GM18505 (cell line): ENCODE results near the gene TAX1BP3.

Experiments
- ATAC-seq: cut with Tn5 transposase; IDR thresholded peaks from one replicate; pipeline ENCODE4 v1.9.1; 2021; ENCODE audit not compliant: unreplicated experiment
- POLR2A ChIP-seq: IDR thresholded peaks from 4 replicates; pipeline ENCODE4 v1.6.1; 2011; ENCODE audit warnings: borderline replicate concordance; ENCODE audit not compliant: insufficient read depth, insufficient read length; ENCODE audit errors: extremely low read depth

The TAX1BP3 gene

DNA sequence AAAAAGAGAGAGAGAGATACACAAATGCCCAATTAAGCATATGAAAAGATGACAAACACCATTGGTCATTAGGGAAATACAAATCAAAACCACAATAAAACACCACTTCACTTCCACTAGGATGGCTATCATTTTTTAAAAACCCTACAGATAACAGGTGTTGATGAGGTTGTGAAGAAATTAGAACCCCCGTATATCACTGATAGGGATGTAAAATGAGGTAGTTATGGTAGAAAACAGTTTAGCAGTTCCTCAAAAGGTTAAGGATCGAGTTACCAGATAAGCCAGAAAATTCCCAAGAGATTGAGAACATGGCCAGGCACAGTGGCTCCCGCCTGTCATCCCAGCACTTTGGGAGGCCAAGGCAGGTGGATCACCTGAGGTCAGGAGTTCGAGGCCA, 24.8 kb upstream of the TAX1BP3 start:
- ATAC-seq = no peak

DNA sequence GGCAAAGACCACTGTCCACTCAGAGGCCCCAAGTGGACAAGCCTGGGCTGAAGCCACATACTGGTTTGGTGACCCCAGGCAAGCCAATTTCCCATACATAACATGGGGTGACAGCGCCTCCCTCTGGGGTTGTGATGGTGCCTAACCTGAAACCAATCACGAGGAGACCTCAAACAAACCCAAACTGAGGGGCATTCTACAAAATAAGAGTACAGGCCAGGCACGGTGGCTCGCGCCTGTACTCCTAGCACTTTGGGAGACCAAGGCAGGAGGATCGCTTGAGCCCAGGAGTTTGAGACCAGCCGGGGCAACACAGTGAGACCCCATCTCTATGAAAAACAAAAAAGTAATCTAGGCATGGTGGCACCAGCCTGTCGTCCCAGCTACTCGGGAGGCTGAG, 24.0 kb upstream of the TAX1BP3 start:
- TF ChIP-seq POLR2A = no peak
- no peak for ATAC-seq

More for the DNA sequence above, 24.8 kb upstream of the TAX1BP3 start:
- no peak for TF ChIP-seq POLR2A

DNA sequence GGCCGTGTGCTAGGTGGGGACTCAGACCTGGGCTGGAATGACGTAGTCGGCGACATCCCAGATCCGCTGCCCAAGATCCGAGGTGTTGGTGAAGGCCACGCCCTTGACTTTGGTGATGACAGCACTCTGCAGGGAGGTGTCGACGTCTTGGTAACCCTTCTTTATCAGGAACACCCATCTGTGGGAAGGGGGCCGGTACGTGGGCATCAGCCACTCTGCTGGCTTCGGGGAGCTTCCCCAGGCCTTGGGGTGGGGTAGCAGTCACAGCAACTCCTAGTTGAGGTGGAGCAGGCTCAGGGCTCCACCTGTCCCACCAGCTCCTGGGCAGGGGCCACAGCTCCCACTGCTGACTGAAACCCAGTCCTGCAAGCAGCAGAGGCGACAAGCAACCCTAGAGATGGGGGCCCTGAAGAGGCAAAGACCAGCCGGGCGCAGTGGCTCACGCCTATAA, 23.3 kb upstream of the TAX1BP3 start:
- TF ChIP-seq POLR2A = no peak
- ATAC-seq = no peak

DNA sequence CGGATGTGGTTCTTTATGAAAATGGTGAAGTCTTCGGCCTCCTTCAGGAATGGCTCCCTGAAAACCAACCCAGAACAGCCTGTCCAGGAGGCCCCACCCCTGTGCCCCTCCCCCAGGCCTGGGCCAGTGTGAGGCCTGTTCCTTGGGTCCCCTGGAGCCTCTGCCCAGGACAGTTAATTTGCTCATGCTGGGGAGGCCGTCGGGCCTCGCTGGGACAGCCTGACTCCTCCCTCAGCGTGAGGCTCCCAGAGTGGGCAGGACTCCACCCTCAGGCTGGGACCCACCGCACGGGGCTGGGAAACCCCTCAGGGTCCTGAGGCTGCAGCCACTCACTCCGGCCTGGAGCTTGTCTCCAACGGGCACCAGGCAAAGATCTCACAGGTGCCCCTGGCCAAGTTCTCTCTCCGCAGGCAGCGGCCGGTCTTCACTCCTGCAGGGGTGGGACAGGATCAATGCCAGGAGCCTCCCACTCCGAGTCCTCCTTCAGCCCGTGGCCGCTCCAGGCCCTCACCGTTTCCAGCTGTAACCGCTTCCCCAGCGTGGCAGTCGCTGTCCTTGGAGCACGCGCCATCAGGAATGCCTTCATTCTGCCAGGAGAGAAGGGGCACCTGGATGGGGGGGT, 21.8 kb upstream of the TAX1BP3 start:
- no peak for ATAC-seq
- TF ChIP-seq POLR2A = no peak

DNA sequence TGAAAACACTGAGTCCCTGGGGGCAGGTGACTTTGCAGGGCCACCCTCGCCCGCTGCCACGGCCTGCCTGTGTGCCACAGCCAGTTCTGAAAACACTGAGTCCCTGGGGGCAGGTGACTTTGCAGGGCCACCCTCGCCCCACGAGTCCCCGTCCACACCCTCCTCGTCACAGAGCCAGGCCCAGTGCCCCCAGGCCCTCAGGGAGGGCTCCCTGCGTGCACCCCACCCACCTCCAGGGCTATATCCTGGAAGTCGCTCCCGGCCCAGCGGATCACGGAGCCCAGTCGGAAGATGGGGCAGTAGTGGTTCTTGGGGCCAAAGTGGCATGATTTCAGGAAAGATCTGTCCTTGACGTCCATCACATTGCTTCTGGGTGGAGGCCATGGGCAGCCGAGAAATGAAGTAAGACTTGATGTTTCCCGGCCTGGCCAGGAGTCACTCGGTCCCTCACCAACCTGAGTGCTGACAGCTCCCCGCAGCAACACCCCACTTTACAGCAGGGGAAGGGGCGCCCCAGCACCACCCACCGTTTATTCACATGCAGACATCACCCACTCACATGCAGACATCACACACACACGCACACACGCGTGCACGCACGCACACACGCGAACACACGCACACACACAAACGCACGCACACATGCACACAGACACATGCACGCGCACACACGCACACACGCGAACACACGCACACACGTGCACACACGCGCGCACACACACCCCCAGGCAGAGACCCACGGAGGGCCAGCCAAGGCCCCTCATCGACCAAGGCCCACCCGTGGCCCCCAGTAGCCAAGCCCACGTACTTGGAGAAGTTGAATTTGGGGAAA, 21.1 kb upstream of the TAX1BP3 start:
- no peak for ATAC-seq
- TF ChIP-seq POLR2A = no peak

DNA sequence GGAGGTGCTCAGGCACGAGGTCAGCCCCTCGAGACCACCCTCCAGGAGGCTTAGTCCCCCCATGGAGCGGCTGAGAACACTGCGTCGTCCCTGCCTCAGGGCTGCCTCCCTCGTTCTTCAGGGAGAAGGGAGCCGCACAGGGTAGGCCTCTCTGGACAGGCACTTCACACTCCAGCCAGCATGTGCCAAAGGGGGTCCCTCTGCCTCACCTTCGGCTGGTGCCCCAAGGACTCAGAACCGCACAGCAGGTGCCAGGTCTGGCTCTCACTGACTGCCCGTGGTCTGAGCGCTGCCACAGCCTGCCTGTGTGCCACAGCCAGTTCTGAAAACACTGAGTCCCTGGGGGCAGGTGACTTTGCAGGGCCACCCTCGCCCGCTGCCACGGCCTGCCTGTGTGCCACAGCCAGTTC, 20.5 kb upstream of the TAX1BP3 start:
- no peak for ATAC-seq
- TF ChIP-seq POLR2A = no peak

DNA sequence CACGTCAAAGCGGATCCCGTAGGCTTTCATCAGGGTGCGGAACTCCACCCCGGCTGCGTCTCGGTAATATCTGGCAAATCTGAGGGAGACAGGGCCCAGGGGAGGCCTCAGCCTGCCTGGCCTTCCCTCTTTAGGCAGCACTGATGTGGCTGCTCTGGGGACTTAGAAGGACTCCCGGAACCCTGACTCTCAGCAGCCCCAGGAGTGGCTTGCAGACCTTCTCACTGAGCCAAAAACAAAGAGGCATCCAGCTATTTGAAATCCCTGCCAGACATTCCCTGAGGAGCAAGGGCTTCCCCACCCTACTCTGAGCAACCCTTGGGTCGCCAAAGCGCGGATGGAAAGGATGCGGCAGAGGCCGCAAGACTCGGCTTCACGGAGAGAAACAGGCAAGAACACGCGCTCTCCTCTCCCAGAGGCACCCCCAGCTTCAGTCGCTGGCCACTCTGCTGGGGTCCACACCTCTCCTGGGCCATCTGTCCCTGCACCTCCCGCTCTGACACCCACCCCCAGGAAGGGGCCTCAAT, 19.7 kb upstream of the TAX1BP3 start:
- TF ChIP-seq POLR2A = no peak
- no peak for ATAC-seq

DNA sequence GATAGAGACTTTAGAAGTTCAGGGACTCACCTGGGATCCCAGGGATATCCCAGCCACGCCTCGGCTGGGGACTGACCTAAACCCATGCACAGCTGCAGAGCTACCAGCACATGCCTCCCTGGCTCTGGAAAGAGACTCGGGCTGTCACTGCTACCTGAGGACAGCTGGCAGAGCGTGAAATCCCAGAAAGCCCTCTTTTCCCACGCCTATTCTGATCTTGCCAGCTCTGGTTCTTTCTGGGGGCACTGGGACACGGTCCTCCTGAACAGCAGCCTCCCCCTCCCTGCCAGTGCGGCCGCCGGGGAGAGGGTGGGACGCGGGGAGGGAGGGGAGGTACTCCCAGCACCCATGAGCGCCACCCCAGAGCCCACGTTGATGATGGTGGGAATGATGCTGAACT, 16.8 kb upstream of the TAX1BP3 start:
- no peak for TF ChIP-seq POLR2A
- no peak for ATAC-seq

DNA sequence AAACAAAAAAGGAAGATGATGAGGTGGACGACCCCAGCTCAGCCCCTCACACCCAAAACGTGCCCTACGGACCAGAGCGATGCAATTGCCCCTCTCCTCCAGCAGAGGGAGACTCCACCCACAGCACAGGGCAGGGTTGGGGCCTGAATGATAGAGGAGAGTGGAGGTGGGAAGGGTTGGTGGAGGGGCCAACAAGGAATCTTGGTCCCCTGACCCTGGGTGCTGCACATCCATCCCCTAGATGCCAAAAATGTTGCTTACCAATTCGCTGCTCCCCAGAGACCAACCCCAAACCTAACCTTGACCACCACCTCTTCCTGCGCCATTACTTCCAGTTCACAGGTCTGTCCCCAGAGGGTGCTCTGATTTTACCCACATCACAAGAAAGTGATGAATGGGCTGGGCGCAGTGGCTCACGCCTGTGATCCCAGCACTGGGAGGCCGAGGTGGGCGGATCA, 14.7 kb upstream of the TAX1BP3 start:
- peak; percentile 48 for ATAC-seq
- no peak for TF ChIP-seq POLR2A

DNA sequence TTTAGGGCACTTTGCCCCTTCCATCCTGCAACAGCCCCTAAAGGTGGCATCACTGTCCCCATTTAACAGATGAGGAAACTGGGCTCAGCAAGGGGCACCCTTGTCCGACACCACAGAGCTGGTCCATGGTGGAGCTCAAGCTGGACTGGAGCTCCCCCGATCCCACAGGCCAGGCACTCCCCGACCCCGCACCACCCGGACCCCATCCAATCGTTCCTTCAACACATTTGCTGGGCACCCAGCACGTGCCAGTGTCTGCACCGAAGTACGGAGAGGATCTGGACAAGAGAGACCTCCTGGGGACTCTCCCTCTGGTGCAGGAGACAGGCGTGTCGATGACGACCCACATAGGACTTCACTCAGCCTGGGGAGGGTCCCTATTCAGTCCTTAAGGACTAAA, 13.7 kb upstream of the TAX1BP3 start:
- TF ChIP-seq POLR2A = no peak
- ATAC-seq = no peak

DNA sequence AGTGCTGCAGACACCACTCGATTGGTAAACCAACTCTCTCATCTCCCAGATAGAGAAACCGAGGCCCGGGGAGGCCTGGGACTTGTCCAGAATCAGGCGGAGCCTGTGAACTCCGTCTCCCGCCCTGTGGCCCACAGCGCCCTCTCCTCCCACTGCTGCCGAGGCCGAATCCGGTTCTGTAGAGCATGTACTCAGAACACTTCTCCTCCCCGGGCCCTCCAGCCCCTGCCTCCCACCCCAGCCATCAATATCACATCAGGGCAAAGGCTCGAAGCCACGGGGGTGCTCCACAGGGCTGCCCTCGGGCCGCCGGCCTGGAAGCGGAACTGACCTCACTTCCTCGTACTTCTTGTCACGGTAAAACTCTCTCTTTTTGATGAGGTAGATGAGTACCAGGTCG, 13.2 kb upstream of the TAX1BP3 start:
- TF ChIP-seq POLR2A = no peak
- no peak for ATAC-seq

DNA sequence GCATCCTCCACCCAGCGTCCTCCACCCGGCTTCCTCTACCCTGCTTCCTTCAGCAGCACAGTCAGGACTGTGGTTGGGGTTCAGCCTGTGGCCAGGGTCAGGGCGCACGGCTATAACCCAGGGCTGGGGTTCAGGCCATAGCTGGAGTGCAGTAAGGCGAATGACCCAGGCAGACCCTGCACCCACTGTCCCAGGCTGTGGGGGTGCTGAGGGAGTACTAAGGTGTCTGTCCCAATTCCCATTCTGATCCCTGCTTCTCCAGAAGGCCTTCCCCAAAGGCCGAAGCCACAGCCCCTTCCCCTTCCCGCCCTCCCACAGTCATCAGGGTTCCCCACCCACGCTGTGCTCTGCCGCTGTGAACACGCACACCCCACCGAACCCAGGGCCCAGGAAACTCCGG, 12.7 kb upstream of the TAX1BP3 start:
- no peak for TF ChIP-seq POLR2A
- no peak for ATAC-seq

DNA sequence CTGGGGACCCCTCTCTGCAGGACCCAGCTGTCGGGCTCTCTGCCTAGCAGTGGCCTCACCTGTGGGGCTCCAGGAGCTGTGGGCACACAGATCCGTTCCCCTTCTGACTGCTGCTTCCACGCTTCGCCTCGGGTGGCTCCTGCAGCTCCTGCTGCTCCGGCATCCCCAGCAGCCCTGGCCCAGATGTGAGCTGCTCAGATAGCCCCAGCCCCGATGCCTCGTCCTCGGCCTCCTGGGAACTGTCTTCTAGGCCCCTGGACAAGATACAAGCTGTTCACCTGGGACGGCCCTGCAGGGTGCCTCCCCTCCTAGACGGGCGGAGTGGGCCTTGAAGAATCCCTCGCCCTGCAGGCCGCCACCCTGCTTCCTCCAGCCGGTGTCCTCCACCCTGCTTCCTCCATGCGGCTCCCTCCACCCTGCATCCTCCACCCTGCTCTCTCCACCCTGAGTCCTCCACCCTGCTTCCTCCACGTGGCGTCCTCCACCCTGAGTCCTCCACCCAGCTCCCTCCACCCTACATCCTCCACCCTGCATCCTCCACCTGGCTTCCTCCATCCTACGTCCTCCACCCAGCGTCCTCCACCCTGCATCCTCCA, 11.3 kb upstream of the TAX1BP3 start:
- ATAC-seq = no peak
- TF ChIP-seq POLR2A = no peak
